Measurements from ENCODE around the gene ACTG1.

GRCh38 chr17:81494626-81495377, 17.8 kb downstream of the ACTG1 start:
- TF ChIP-seq POLR2A (IDR thresholded peaks at IDR 0.05; ENCODE audit: low read depth) = no peak
- TF ChIP-seq, protein P1, sequence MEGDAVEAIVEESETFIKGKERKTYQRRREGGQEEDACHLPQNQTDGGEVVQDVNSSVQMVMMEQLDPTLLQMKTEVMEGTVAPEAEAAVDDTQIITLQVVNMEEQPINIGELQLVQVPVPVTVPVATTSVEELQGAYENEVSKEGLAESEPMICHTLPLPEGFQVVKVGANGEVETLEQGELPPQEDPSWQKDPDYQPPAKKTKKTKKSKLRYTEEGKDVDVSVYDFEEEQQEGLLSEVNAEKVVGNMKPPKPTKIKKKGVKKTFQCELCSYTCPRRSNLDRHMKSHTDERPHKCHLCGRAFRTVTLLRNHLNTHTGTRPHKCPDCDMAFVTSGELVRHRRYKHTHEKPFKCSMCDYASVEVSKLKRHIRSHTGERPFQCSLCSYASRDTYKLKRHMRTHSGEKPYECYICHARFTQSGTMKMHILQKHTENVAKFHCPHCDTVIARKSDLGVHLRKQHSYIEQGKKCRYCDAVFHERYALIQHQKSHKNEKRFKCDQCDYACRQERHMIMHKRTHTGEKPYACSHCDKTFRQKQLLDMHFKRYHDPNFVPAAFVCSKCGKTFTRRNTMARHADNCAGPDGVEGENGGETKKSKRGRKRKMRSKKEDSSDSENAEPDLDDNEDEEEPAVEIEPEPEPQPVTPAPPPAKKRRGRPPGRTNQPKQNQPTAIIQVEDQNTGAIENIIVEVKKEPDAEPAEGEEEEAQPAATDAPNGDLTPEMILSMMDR (IDR thresholded peaks at IDR 0.05) = no peak
- no peak for TF ChIP-seq EP300 (IDR thresholded peaks at IDR 0.05)
- no peak for TF ChIP-seq POLR2AphosphoS5 (IDR thresholded peaks at IDR 0.05)

All from esophagus muscularis mucosa (tissue), 4 donors.